BJ (cell line): Measurements from ENCODE around the gene COA5. TPM values are rescaled to one million over a fixed set of nuclear protein-coding genes. Genes with fewer than 3 reads are reported as not detected.

ENCODE experiments used
- CTCF ChIA-PET: fragments of 350-600 bp; formaldehyde crosslinking; extraction: SDS; loops from one replicate; lab custom pipeline; 2021; ENCODE audit warnings: antibody characterized with exemption, inconsistent platforms; lab: Yijun Ruan, JAX
- POLR2A ChIA-PET: fragments of 300-600 bp; sonication (Branson Sonifier 250); formaldehyde crosslinking; extraction: SDS; loops from one replicate; lab custom pipeline; 2021; ENCODE audit warnings: antibody characterized with exemption; lab: Charles Lee
- DNase-seq: peaks from one replicate; pipeline ENCODE4 v3.0.0-alpha.2; 2011; ENCODE audit warnings: low read depth
- H3K27me3 ChIP-seq: 2 replicates; pipeline ENCODE4 v1.6.0; 2011; ENCODE audit warnings: low read length; ENCODE audit not compliant: control insufficient read depth, insufficient read depth
- H3K36me3 ChIP-seq: 2 replicates; pipeline ENCODE4 v1.5.1; 2011; ENCODE audit warnings: low read length; ENCODE audit not compliant: control insufficient read depth, insufficient read depth
- H3K4me3 ChIP-seq: 2 replicates; pipeline ENCODE4 v1.5.1; 2011; ENCODE audit warnings: low read depth, mild to moderate bottlenecking, control low read depth, low read length
- CTCF ChIP-seq: IDR thresholded peaks from 2 replicates; pipeline ENCODE4 v1.5.1; 2011; ENCODE audit warnings: low read depth, mild to moderate bottlenecking, control low read depth, inconsistent platforms, low read length, moderate library complexity; ENCODE audit not compliant: insufficient read depth
- polyA plus RNA-seq: library from polyadenylated mRNA; depleted of rRNA; stranded (reverse); fragments of >200 nt; gene quantifications from 2 replicates; pipeline ENCODE4 v1.2.3, GENCODE V29; 2011

The COA5 gene
- polyA plus RNA-seq, 1 experiment, result 23.0 TPM

DNA sequence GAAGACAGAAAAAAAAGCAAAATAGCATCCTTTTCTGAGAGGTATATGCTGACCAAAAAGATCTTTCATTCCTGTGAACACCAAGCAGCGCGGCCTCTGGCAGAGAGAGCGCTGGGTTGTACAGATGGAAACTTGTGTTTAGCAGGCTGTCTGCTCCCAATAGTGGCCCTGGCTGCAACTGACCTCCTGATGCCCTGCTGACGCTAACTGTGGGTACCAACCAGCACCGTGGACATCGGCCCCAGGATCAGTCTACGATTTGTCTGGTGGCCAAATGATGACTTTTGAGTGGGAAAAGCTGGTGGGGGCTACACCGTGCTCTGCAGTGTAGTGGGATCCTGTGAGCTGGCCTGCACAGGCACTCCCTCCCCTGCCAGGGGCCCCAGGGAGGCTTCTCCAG is 15.7 kb downstream of the COA5 start:
- ChIA-PET POLR2A (no interaction called here), CTCF (interaction anchor here (1.7 kb wide), 1 partner anchor 24 kb away, joined by 4 read pairs; no protein-coding TSS in a partner anchor)
- no peak for DNase-seq
- H3K4me3 ChIP-seq, result no peak overlapping the region
- H3K27me3 ChIP-seq, result no peaks in the 10 kb centered on the region
- no peak for TF ChIP-seq CTCF
- H3K36me3 ChIP-seq, result peaks cover 2% of the 10 kb centered on the region; the same call in 1 of the 2 replicates

DNA sequence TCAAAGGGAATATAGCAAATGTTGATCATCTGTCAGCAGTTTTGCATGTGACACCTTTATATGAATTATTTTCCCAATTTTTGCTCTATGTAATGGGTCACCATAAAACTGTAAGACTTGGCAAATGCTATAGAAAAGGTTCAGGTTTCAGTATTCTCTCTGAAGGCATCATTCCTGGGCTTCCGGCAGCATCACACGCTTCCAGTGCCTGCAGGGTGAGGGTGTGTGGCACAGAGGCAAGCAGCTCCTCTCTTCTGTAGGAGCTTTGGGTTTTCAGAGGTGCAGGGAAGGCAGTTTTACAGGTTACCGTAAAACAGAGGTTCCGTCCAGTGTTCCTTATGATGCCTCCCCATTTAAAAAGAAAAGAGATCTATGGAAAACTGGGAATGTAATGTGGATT is 18.8 kb downstream of the COA5 start:
- ChIA-PET CTCF (interaction anchor here (1.4 kb wide), 1 partner anchor 10 kb away, joined by 4 read pairs; no protein-coding TSS in a partner anchor), POLR2A (no interaction called here)
- no peak overlapping the region for H3K4me3 ChIP-seq
- no peak for DNase-seq
- no peak for TF ChIP-seq CTCF
- H3K27me3 ChIP-seq, result no peaks in the 10 kb centered on the region
- H3K36me3 ChIP-seq, result peaks cover 3% of the 10 kb centered on the region; the same call in 1 of the 2 replicates

DNA sequence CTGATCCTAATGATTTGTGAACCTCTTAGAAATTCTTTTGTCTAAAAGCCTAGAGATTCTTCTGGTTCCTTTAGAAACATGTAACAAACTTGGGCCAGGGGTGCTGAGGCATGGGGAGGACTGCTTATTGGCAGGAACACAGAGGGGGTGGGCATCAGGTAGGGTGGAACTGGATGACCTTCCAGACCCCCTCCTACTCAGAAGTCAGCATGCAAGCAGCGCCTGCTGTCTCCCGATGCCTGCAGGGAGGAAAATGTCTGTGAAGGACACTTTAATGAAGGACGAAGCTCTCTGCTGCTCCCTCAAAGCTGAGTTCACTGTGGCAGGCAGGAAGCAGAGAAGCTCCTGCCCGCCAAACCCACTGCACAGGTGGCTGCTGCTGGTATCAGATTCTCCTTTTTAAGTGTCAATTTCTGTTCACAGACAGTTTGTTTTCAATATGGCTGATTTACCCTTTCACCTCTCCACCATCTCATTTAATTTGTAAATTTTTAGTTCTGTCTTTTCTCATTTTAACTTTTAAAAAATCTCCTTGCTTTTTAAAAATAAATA is 19.4 kb downstream of the COA5 start:
- Histone ChIP-seq H3K27me3 (no peaks in the 10 kb centered on the region), H3K36me3 (peaks cover 3% of the 10 kb centered on the region; the same call in 1 of the 2 replicates), H3K4me3 (no peak overlapping the region)
- ChIA-PET POLR2A (no interaction called here), CTCF (interaction anchor here (0.7 to 1.4 kb wide), 2 partner anchors 9 to 25 kb away, joined by 3 to 4 read pairs; no protein-coding TSS in a partner anchor)
- DNase-seq, result no peak
- TF ChIP-seq CTCF, result no peak

GRCh38 chr2:98586551-98587140 is 21.7 kb downstream of the COA5 start:
- ChIA-PET POLR2A (no interaction called here), CTCF (interaction anchor here (0.7 to 1.1 kb wide), 2 partner anchors 8 to 363 kb away, joined by 3 read pairs; no protein-coding TSS in a partner anchor)
- no peak overlapping the region for H3K4me3 ChIP-seq
- no peak for TF ChIP-seq CTCF
- H3K27me3 ChIP-seq, result no peaks in the 10 kb centered on the region
- no peak for DNase-seq
- peaks cover 5% of the 10 kb centered on the region for H3K36me3 ChIP-seq

DNA sequence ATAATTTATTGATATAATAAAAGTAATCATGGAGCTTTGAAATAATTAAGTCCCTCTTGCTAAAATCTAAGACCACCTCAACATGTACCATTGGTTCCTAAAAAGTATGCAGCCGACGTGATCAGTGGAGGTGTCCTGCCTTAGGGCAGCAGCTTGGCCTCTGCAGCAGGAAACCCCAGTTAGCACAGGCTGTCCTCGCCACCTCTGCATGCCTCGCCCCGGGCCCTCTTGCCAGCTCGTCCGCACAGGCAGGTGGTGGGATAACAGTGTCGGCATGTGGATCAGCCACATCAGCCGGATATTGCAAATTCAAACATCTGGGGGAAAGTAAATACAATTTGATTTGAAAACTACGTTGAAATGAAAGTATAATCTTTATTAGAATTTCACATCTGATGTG is 22.9 kb downstream of the COA5 start:
- DNase-seq, result no peak
- ChIA-PET POLR2A (no interaction called here), CTCF (interaction anchor here (1.5 to 2.4 kb wide), 2 partner anchors 12 to 17 kb away, joined by 3 to 10 read pairs; no protein-coding TSS in a partner anchor)
- TF ChIP-seq CTCF, result no peak
- Histone ChIP-seq H3K27me3 (no peaks in the 10 kb centered on the region), H3K4me3 (no peak overlapping the region), H3K36me3 (peaks cover 7% of the 10 kb centered on the region)
